DND-41 (cell line): ENCODE data around the gene STAM2.
"Not testable (repeated sequence)": the region's sequence is repeated elsewhere in the genome, so short reads cannot be mapped to it uniquely, and the experiment has no call there.

Experiments
- ATAC-seq: fragments of 200-7000 bp; cut with Tn5 transposase; 3 replicates; pipeline ENCODE4 v1.9.1; 2021; ENCODE audit warnings: low read depth; ENCODE audit not compliant: insufficient read depth
- DNase-seq: peaks from one replicate; pipeline ENCODE4 v3.0.0-alpha.2; 2020
- H2AFZ ChIP-seq: 2 replicates; pipeline ENCODE4 v1.6.0; 2012; ENCODE audit warnings: low read depth, low read length
- H3K27ac ChIP-seq: 2 replicates; pipeline ENCODE4 v1.5.1; 2012; ENCODE audit warnings: low read length, inconsistent platforms
- H3K27me3 ChIP-seq: fragments of 200-600 bp; sonication (generic); 2 replicates; pipeline ENCODE4 v1.6.0; 2012; ENCODE audit warnings: low read length, mild to moderate bottlenecking, inconsistent platforms; ENCODE audit not compliant: insufficient read depth, poor library complexity
- H3K36me3 ChIP-seq: 2 replicates; pipeline ENCODE4 v1.5.1; 2012; ENCODE audit warnings: low read length, inconsistent platforms; ENCODE audit not compliant: insufficient read depth
- H3K4me1 ChIP-seq: 2 replicates; pipeline ENCODE4 v1.5.1; 2012; ENCODE audit warnings: mild to moderate bottlenecking, low read length; ENCODE audit not compliant: insufficient read depth
- H3K4me2 ChIP-seq: 2 replicates; pipeline ENCODE4 v1.6.0; 2012; ENCODE audit warnings: mild to moderate bottlenecking, moderate library complexity, low read length, inconsistent platforms; ENCODE audit not compliant: insufficient read depth
- H3K4me3 ChIP-seq, 2 experiments: fragments of 200-600 bp in 1 of 2; shearing (Covaris generic) in 1 of 2; 2 replicates each; pipeline ENCODE4 v1.5.1; 2012 to 2016; ENCODE audit warnings: inconsistent platforms in 2 of 2, low read length in 2 of 2, mild to moderate bottlenecking in 2 of 2, low read depth in 1 of 2, moderate library complexity in 1 of 2
- H3K79me2 ChIP-seq: 2 replicates; pipeline ENCODE4 v1.6.0; 2012; ENCODE audit warnings: low read length, inconsistent platforms; ENCODE audit not compliant: insufficient read depth
- H3K9ac ChIP-seq: 2 replicates; pipeline ENCODE4 v1.6.0; 2012; ENCODE audit warnings: low read depth, mild to moderate bottlenecking, inconsistent platforms, low read length, moderate library complexity
- H3K9me3 ChIP-seq: 2 replicates; pipeline ENCODE4 v1.5.1; 2012; ENCODE audit warnings: low read length, moderate library complexity, mild to moderate bottlenecking, inconsistent platforms; ENCODE audit not compliant: insufficient read depth, severe bottlenecking
- H4K20me1 ChIP-seq: 2 replicates; pipeline ENCODE4 v1.6.0; 2012; ENCODE audit warnings: low read length; ENCODE audit not compliant: insufficient read depth
- CTCF ChIP-seq: IDR thresholded peaks from 2 replicates; pipeline ENCODE4 v1.5.1; 2012; ENCODE audit warnings: borderline replicate concordance, low read length, moderate library complexity, mild to moderate bottlenecking; ENCODE audit not compliant: poor library complexity, severe bottlenecking; ENCODE audit errors: extremely low read depth
- EZH2 ChIP-seq: IDR thresholded peaks from 3 replicates; pipeline ENCODE4 v1.6.1; 2012; ENCODE audit warnings: borderline replicate concordance, low read depth, mild to moderate bottlenecking, moderate library complexity, low read length, inconsistent platforms; ENCODE audit not compliant: severe bottlenecking

The STAM2 gene

GRCh38 chr2:152167065-152167464 lies 8.5 kb downstream of the STAM2 start:
- ATAC-seq: no peak

GRCh38 chr2:152166633-152167032 lies 8.9 kb downstream of the STAM2 start:
- ATAC-seq (no peak), DNase-seq (no peak)
- Histone ChIP-seq H3K4me3 (no peak overlapping the region), H3K4me2 (no peak overlapping the region), H3K9ac (no peak overlapping the region), H3K9me3 (peaks cover 3% of the 10 kb centered on the region), H3K27me3 (no peaks in the 10 kb centered on the region), H3K4me1 (no peaks in the 10 kb centered on the region), H4K20me1 (peaks cover 6% of the 10 kb centered on the region; the same call in 1 of the 2 replicates), H3K79me2 (peaks cover 93% of the 10 kb centered on the region), H2AFZ (no peak overlapping the region), H3K27ac (no peak overlapping the region), H3K36me3 (peaks cover 5% of the 10 kb centered on the region; the same call in 1 of the 2 replicates)
- TF ChIP-seq EZH2 (no peak), CTCF (no peak)

More at GRCh38 chr2:152167065-152167464, 8.5 kb downstream of the STAM2 start:
- no peaks in the 10 kb centered on the region for H3K27me3 ChIP-seq
- DNase-seq: no peak
- H3K4me1 ChIP-seq: peaks cover under 1% of the 10 kb centered on the region; the same call in 1 of the 2 replicates
- H3K4me2 ChIP-seq: no peak overlapping the region
- peaks cover 6% of the 10 kb centered on the region; the same call in 1 of the 2 replicates for H4K20me1 ChIP-seq
- peaks cover 3% of the 10 kb centered on the region for H3K9me3 ChIP-seq
- peaks cover 5% of the 10 kb centered on the region; the same call in 1 of the 2 replicates for H3K36me3 ChIP-seq
- no peak overlapping the region for H3K27ac ChIP-seq
- H3K4me3 ChIP-seq: no peak overlapping the region
- H2AFZ ChIP-seq: no peak overlapping the region
- H3K9ac ChIP-seq: no peak overlapping the region
- peaks cover 93% of the 10 kb centered on the region for H3K79me2 ChIP-seq
- no peak for TF ChIP-seq EZH2
- TF ChIP-seq CTCF: no peak

GRCh38 chr2:152165780-152166179 lies 9.8 kb downstream of the STAM2 start:
- peaks cover 5% of the 10 kb centered on the region; the same call in 1 of the 2 replicates for H3K36me3 ChIP-seq
- H3K4me1 ChIP-seq: no peaks in the 10 kb centered on the region
- H3K79me2 ChIP-seq: peaks cover 86% of the 10 kb centered on the region
- no peak overlapping the region for H3K27ac ChIP-seq
- H3K27me3 ChIP-seq: no peaks in the 10 kb centered on the region
- H4K20me1 ChIP-seq: peaks cover 3% of the 10 kb centered on the region; the same call in 1 of the 2 replicates
- H2AFZ ChIP-seq: no peak overlapping the region
- ATAC-seq: no peak
- no peak for DNase-seq
- no peak overlapping the region for H3K9ac ChIP-seq
- peaks cover 3% of the 10 kb centered on the region for H3K9me3 ChIP-seq
- no peak overlapping the region for H3K4me3 ChIP-seq
- H3K4me2 ChIP-seq: no peak overlapping the region
- TF ChIP-seq EZH2 (no peak), CTCF (no peak)

- Histone ChIP-seq H3K9ac (no peak overlapping the region), H3K9me3 (peaks cover 3% of the 10 kb centered on the region), H3K27me3 (no peaks in the 10 kb centered on the region), H4K20me1 (peaks cover 3% of the 10 kb centered on the region; the same call in 1 of the 2 replicates), H3K36me3 (peaks cover 5% of the 10 kb centered on the region; the same call in 1 of the 2 replicates), H2AFZ (no peak overlapping the region), H3K4me2 (no peak overlapping the region), H3K27ac (no peak overlapping the region), H3K4me1 (no peaks in the 10 kb centered on the region), H3K4me3 (no peak overlapping the region), H3K79me2 (peaks cover 82% of the 10 kb centered on the region)
- ATAC-seq (no peak), DNase-seq (no peak)
- TF ChIP-seq CTCF: no peak
- TF ChIP-seq EZH2: no peak
Measured at GRCh38 chr2:152165306-152165705, 10.3 kb downstream of the STAM2 start.

- not testable (repeated sequence) for H3K27ac ChIP-seq, H3K9ac ChIP-seq, H3K4me1 ChIP-seq, H2AFZ ChIP-seq, H4K20me1 ChIP-seq, H3K36me3 ChIP-seq, H3K9me3 ChIP-seq, ATAC-seq, H3K27me3 ChIP-seq, H3K4me2 ChIP-seq, H3K4me3 ChIP-seq, DNase-seq
- H3K79me2 ChIP-seq: peaks cover 73% of the 10 kb centered on the region
Measured at GRCh38 chr2:152163669-152164068, 11.9 kb downstream of the STAM2 start.
